DMS53 (cell line): ENCODE data around the gene NANP.
"Not testable (repeated sequence)": the region's sequence is repeated elsewhere in the genome, so short reads cannot be mapped to it uniquely, and the experiment has no call there.

Experiments used
- DNase-seq: peaks from one replicate; lab custom pipeline; 2025; lab: John Stamatoyannopoulos, UW

The NANP gene, protein sequence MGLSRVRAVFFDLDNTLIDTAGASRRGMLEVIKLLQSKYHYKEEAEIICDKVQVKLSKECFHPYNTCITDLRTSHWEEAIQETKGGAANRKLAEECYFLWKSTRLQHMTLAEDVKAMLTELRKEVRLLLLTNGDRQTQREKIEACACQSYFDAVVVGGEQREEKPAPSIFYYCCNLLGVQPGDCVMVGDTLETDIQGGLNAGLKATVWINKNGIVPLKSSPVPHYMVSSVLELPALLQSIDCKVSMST

DNA sequence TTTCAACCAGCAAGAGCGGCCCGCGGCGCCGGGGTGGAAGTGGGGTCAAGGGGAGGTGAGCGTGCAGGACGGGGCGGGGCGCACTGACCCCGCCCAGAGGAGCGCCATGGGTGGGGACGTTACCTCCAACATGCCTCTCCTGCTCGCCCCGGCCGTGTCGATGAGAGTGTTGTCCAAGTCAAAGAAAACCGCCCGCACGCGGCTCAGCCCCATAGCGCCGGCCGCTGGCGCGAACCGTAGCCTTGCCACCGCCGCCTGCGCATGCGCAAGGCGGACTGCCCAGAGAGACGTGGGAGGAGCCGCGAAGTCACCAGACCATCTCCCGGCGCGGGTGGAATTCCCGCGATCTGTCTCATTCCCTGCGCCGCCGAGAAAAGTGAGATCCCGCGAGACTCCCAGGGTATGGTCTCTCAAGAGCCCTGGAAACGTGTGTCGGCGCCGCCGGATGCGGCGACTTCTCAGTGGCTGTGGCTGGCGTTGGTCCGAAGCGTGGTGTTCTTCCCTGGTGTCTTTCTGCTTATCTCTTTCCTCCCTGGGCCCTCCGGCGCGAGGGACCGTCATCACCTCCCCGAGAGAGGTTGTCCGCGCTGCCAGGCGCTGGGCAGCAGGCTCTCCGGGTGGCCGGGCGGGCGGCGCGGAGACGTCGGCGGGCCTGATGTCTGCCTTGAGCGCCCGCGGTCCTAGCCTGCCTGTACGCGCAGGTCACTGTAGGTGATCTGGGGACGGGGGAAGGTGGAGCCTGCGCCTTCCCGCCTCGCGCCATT lies at the start of gene NANP:
Gene NANP, minus strand, starts transcription at position 279 of the 764 bp plus-strand sequence. Its CDS starts 66 bp downstream, at position 213.
- DNase-seq = peak; percentile 99

DNA sequence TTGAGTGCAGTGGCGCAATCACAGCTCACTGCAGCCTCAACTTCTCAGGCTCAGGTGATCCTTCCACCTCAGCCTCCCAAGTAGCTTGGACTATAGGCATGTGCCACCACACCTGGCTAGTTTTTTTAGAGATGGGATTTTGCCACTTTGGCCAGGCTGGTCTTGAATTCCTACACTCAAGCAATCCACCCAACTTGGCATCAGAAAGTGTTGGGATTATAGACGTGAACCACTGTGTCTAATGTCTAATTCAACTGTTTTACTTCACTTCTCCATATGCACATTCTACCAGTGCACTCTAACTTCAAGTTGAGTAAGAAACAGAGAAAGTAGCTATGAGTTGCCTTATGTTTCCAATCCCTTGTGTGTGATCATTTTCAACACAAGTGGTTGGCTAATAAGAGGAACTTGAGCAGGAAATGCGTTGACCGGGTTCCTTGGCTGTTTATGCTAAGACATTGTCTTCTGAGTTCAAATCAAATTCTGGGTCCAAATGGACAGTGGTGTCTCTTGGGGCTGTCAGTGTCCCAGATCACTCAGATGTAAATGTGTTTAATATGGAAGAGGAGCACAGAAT lies 48.9 kb upstream of the NANP start:
- DNase-seq = no peak

DNA sequence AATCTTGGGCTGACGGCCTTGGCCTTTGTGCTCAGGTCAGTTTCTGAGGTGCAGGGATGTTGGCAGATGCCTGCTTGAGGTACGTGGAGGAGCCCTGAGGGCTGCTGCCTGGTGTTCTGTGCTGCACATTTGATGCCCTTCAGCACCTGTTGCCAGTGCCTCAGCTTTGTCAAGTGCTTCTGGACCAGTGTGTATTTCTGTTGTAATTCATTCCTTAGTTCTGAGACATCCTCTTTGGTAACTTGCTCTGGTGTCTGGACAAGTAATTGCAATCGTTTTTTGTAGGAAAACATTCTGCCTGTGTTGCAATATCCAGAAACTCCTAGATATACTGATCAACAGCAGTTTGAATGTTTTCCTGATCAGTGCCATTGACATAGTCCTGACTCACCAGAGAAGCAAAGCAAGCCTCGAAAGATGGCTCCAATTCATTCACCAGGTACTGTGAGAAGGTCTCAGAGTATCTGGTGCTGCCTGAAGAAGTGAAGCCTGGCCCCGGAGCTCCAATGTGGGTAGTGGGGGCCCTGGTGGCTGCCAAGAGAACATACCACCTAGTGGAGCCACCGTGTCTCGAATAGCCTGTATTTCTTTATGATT lies 46.1 kb upstream of the NANP start:
- DNase-seq = peak; percentile 5

DNA sequence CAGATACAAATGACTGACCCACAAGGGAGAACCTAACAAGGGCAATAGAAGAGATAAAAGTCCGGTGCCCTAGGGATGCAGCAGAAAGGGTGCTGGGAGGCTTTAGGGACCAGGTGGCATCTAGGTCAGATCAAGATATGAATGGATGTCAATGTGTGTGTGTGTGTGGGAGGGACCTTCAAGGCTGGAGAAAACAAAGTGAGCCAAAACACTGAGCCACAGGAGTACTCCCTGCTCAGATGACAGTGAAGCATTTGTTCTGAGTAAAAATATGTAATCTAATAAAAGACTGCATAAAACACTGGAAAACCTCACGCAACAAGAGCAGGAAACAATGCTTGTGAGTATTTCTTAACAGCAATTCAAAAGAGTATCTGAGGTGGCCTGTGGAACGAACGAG lies 44.6 kb upstream of the NANP start:
- DNase-seq = no peak

DNA sequence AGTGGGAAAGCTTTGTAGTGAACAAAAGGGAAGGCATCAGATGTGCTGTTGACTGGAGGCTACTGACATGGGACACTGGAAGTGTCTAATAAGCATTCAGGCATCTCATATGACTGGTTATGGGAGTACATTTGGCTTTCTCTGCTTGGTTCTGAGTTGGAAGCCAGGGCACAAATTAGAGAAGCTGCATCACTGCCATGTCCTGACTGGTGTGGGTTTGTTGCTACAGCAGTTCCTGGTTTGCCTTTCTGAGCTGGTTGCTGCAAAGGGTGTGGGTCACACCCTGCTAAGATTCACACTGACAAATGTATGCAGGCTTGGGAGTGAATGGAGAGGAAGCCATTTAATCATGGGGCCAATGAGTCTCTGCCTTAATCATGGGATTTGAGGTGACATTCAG lies 36.2 kb upstream of the NANP start:
- DNase-seq = no peak

DNA sequence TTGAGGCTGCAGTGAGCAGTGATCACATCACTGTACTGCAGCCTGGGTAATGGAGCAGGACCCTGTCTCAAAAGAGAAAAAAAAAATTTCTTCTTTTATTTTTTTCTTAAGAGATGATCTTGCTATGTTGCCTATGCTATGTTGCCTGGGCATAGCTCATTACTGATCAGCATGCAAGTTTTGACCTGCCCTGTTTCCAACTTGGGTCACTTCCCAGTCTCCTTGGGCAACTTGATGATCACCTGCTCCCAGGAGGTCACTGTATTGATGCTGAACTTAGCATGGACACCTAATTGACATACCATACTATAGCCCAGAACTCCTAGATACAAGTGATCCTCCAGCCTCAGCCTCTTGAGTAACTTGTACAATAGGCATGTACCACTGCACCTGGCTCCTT lies 30.7 kb upstream of the NANP start:
- no peak for DNase-seq

DNA sequence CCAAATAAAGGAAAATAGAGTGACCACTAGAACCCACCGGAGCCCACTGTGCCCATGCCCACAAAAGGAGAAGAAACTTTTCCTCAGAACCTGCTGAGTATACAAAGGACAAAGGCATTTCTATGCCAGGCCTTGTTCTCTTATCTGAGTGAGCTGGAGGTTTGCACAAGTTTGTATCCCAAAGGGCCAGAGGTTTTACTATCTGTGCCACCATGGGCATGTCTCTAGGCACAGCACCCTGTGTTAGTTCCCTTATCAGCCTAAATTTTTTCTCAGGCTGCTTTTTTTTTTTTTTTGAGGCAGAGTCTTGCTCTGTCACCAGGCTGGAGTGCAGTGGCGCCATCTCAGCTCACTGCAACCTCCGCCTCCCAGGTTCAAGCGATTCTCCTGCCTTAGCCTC lies 29.1 kb upstream of the NANP start:
- DNase-seq = not testable (repeated sequence)

DNA sequence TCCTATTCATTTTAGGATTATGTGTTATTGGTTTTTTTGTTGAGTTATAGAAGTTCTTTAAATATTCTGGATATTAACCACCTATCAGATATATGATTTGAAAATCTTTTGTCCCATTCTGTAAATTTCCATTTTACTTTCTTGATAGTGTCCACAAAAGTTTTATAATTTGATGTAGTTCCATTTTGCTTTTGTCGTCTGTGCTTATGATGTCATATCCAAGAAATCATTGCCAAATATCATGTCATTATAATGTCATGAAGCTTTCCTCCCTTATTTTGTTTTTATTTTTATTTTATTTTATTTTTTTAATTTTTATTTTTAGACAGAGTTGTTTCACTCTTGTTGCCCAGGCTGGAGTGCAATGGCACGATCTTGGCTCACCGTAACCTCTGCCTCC lies 21.0 kb upstream of the NANP start:
- DNase-seq = no peak

DNA sequence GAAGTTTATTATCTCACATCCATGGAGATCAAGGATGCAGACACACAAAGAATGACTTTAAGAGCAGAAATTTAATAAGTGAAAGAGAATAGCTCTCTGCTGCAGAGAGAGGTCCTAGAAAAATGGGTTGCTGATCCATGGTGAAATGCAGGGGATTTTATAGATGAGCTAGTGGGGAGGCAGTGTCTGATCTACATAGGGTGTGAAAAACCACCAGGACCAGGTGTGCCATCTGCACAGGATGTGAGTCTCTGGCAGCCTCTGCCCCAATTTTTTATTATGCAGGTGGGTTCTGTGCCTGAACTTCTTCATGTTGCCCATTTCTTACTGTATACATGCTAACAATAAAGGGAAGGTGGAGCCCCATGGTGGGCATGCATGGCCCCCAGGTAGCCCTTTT lies 19.9 kb upstream of the NANP start:
- no peak for DNase-seq

DNA sequence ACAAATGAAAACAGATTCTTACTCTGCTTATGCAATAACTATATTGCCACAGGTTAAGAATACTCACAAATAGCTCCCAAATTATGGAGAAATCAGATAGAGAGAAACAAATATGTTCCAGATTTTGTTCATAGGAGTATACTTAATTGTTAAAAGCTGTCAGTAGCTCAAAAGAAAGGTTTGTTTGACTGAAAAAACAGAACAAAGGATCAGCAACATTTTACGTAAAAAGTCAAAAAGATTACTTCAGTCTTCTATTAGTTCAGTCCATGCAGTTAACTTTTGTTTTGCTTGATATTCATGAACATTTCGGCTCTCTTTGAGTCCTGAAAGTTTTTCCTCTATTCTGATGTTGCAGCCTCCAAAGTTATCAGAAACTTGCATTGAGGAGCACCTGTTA lies 13.4 kb upstream of the NANP start:
- peak; percentile 15 for DNase-seq

DNA sequence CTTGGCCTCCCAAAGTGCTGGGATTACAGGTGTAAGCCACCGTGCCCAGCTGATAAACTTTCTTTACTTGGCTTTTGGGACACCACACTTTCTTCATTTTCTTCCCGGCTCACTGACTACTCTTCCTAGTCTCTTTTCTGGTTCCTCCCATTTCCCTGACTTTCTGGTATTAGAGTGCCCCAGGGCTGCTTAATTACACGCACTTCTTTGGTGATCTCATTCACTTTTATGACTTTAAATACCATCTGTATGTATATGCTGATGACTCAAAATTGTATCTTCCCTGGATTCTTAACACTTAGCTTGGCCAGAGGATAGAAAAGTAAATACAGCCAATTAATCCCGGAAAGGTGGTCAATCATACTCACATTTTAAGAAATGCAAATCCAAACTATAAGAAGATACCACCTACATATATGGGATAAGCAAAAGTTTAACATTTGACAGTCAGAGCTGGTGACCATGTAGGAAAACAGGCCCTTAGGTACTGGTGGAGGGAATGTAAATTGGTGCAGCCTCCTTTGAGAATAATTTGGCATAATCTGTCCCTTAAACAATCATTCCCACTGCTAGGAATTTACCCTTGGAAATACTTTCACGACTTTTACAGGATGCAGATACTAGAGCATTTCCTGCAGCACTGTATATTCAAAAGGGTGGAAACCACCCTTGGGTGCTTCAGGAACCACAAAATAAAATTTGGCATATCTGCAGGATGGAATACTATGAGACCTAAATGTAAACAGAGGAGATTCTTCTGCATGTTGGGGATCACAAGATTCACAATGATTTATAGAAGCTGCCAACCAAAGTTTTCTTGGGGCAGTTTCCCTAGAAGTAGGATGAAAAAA lies 9.4 kb upstream of the NANP start:
- DNase-seq = no peak

DNA sequence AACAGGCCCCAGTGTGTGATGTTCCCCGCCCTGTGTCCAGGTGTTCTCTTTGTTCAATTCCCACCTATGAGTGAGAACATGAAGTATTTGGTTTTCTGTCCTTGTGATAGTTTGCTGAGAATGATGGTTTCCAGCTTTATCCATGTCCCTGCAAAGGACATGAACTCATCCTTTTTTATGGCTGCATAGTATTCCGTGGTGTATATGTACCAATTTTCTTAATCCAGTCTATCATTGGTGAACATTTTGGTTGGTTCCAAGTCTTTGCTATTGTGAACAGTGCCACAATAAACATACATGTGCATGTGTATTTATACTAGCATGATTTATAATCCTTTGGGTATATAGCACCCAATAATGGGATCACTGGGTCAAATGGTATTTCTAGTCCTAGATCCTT lies 6.8 kb upstream of the NANP start:
- DNase-seq = not testable (repeated sequence)

DNA sequence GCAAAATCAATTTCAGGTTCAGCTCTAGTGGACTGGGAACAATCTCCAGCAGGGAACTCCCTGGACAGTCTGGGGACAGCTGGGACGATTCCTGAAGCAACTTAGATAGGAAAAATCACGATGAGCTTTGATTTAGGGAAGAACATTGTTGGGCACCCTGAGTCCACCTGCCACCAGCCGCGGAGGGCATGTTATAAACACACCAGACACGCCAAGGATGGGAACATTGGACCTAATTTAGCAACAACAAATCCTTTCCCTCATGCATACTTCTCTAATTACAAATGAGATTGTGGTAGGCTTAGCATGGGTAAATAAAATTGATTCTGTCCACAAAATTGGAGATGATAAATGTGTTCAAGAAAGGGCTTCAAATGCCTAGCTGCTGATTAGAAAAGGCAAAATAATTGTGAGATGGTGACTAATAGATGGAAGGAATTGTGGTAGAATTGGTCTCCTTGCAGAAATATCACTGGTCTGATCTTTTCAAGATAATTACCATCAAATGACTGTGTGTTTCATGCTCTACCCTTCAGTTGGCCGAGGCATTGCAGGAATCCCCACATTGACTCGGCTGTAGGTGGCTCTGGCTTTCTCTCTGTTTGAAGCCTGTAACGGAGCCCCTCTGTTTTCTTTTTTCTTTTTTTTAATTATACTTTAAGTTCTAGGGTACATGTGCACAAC lies 6.1 kb upstream of the NANP start:
- DNase-seq = no peak

DNA sequence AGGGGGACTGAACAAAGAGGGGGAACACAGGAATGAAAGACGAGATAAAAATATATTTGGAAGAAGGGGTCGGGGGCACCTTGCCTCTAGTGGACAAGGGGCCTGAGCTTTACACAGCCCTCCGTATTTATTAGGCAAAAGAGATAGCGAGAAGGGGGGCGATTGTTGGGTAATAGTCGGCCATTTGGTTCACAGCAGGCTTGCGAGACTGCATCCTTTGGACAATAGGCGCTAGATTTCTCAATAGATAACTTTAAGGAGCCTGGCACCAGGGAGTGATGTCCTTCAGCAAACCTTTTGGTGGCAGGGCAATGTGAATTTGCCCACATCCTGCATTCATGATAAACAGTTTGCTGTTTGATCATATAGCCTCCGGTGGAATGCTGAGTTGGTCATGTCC lies 3.0 kb upstream of the NANP start:
- no peak for DNase-seq

DNA sequence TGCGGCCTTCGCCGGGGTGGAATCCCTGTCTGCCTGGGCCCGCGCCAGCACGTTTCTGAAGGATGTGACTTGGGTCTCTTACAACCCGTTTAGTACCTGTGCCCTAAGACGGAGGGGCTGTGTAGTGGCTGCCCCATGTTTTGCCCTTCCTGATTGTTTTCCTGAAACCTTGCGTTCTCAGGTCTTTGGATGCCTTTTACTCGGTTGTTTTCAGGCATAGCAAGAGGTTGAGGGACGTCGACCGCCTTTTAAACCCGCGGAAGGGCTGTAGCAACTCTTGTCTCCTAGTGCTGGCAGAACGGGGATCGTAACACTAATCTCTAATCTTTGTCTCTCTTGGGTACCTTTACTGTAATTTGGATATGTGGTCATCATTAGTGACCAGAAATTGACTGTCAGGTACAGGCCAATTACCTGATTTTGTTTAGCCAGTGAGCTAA lies 706 bp upstream of the NANP start:
- no peak for DNase-seq

DNA sequence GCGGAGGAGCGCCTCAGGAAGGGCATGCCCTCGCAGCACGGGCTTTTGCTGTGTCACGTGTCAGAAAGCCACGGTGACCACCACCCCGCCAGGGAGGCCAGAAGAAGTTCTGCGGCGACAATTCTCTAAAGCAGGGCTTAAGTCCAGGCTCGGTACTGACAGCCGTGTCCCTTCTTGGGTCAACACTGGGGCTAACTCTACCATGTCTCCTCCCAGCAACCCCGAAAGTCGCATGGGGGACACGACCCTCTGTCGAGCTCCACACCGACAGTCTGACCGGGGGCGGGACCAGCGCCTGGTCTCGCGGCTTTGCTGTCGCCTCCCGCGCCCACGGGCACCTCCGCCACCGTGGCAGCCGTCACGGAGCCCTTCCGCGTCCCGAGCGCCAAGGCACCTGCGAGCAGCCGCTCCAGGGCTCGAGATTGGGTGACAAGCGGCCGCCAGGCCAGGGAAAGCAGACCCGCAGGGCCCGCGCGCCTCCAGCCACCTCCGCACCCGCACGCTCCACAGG lies 534 bp downstream of the NANP start:
- DNase-seq = peak; percentile 75

DNA sequence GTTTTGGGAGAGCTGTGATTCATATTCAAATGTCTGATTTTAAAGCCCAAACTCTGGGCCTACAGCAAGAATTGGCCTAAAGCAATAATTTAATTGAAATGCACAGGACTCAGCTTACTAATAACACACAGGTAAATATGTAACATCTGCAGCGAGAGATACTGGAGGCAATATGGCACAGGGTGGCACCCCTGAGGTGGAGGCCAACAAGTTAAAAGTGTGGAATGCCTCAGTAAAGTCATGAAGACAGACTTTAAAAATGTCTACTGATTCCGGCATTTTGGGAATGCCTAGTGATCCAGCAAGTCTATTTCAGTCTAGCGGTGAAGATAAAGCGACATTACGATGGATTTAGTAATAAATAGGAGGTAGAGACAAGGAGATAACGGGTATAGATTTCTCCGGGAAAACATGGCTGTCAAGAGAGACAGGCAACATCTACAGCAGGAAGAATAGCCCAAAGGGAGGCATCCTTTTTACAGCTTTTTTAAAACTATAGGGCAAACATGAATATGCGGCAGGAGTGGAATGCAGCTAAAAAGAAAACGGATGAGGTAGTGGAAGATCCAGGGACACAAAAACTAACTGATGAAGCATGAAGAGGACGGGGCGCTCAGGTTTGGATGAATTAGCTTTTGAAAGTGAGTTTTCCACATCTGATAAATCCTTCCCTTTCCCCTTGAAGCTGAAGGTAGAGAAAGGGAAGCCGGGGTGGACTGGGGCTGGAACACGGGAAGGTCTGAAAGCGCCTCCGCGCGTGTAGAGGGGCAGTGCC lies 1.2 kb downstream of the NANP start:
- DNase-seq = no peak

DNA sequence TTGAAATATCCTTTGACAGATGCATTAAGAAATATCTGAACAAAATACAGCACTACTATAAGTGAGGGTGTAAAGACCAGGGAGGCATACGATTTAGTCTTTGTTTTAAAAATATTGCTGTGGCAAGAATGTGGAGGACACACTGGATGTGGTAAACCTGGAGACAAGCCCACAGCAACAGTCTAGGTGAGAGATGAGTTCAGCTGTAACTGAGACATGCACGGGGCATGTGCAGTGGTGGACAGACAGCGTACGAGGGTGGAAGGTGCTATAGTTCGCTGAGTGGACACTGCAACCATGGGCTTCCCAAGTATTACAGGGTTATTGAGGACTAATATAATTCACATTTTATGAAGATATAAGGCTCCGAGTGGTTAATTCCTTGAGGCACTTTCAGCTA lies 1.8 kb downstream of the NANP start:
- DNase-seq = no peak

DNA sequence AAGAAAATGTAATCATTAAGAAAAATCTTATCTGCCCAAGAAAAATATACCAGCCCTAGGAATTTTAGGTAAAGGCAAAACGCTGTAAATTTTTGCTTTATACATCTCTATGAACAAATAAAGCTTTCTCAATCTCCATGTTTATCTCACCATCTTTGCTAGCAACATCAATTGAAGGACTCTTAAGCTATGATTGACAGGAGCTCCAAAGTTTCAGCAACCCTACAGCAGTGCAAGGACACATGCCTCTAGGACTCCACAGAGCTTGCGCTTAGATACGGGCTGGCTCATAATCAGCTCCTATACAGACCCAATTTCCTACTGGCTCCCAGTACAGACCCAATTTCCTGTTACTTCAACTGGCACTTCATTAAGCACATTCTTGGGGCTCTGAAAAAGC lies 4.3 kb downstream of the NANP start:
- no peak for DNase-seq

DNA sequence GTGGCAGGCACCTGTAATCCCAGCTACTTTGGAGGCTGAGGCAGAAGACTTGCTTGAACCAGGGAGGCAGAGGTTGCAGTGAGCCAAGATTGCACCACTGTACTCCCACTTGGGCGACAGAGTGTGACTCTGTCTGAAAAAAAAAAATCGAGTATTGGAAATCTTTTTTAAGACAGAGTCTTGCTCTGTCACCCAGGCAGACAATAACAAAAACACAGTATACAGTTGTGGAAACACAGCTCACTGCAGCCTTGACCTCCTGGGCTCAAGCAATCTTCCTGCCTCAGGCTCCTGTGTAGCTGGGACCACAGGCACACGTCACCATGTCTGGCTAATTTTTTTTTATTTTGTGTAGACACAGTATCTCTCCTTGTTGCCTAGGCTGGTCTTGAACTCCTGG lies 15.0 kb downstream of the NANP start:
- DNase-seq = no peak
